HG03025 (cell line): Measurements from ENCODE around the gene RHOC.

Experiments
- ATAC-seq: cut with Tn5 transposase; IDR thresholded peaks from one replicate; pipeline ENCODE4 v1.9.1; 2021; ENCODE audit warnings: mild to moderate bottlenecking, moderate library complexity; ENCODE audit not compliant: unreplicated experiment, low FRiP score

RHOC gene

DNA sequence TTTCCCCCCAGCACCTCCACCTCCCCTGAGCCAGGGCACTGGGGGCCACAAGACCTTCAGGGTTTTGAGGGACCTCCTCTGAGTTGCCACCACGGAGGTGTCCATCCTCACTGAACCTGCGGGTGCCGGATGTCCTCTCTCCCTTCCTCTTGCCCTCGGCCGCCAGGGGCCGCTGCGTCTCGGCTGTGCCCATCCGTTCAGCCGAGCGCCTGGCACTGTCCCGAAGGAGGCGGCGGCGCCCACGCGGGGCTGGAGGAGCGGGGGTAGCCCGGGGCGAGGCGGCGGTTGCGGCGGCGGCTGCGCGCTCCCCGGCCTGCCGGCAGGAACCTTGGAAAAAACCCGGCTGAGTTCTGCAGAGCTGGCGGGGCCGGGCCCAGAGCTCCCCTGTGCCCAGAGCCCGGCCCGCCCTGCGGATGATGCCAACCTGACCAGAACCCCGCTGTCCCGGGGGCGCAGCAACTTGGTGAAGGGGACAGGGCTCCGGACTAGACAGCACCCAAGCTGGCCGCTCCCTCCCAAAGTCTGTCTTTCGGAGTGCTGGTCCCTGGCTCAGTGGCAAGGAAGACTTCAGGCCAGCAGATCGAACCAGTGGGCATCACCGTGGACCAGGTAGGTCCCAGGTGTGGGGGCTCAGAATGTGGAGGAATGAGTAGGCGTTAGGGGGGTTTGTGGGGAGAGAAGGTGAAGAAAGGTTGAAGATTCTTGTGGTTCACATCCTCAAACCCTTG is 11.9 kb upstream of the RHOC start:
- ATAC-seq: no peak

- no peak for ATAC-seq
These were observed 10.4 kb upstream of the RHOC start for GRCh38 chr1:112717263-112717873.

DNA sequence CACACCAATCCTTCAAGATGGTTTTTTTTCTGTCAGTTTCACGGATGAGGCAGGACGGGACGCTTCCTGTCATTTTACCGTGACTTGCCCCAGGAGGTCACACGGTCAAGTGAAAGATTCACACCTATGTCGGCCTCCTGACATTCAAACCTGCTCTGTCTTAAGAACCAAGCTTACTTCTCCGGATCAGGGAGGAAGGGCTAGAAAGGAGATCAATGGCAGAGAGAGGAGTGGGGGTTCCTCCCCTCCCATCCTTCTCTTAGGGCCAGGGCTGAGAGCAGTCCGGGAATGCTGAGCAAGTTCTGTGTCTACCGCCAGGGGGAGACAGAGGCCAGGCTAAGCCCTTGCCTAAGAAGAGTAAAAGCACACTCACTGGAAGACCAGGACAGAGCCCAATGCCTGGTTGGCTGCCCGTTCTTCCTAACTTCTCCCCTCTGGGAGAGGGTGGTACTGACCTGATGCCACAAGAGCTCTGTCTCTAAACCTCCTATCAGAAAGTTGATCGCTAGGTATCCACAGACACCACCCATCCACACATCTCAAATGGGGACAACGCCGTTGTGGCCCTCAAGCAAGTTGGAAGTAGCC is 9.3 kb upstream of the RHOC start:
- ATAC-seq: no peak

- ATAC-seq: peak; percentile 83
These were observed 8.5 kb upstream of the RHOC start, which contains the start of gene PPM1J for GRCh38 chr1:112715264-112716053. PPM1J (minus strand) TSS chr1:112715332; CDS start chr1:112715301, 31 bp downstream.

DNA sequence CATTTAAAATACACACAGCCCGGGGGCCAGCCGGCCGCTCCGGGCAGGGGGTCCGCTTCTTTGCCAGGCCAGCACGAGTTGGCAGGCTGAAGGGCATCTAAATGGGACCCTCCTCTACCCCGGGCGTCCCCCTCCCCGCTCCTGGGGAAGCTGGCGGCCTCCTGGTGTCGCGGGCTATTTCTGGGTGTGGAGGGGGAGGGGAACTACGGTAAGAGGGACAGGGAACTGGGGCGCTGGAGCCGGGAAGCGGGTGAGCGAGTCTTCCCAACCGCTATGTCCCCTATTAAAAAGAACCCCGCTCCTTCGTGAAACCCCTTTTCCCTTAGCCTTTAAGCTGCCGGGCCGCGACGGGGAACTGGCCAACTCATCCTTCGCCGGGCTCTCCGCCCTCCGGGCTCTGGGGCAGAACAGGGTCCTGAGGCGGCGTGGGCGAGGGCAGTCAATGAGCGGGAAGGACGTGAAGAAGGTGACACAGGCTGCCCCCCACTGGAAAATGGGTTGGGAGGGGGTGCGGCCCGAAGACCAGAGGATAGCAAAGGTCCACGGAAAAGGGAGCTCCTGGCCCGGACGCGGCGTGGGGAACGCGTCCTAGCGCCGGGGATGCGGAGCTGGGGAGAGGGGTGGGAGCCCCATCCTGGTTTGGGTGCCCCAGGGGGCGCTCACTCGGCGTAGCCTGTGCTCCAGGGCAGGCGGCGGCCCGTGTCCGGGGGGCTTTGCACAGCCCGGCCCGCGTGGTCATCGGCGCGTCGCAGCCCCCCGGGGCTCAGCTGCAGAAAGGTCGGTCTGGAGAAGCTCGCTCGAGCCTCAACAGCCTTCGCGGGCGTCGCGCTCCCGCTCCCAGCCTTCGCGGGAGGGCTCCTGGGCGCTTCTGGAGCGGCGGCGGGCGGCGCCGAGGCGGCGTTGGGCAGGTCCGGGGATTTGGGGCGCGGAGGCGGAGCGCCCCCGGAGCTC is 7.7 kb upstream of the RHOC start:
- ATAC-seq: no peak

- no peak for ATAC-seq
These were observed 6.8 kb upstream of the RHOC start for GRCh38 chr1:112713466-112714312.

- ATAC-seq: no peak
These were observed 5.8 kb upstream of the RHOC start for GRCh38 chr1:112712701-112713128.

DNA sequence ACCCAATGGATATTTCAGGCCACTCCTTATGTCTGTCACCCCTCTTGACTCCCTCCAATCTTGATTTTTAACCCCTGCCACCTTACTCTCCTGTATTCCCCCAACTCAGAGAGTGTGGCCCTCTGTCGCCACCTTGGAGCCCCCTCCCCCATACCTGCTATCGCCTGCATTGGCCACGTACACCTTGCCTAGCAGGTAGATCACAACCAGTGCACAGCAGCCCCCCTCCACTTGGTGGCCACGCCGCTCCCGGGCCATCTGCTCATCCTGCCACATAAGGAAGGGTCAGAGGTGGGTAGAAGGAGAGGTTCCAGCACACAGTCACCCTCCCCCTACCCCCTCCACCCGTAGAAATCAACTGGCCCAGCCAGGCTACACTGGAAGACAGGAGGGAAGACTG is 5.3 kb upstream of the RHOC start:
- ATAC-seq: no peak

GRCh38 chr1:112711670-112712069 is 4.7 kb upstream of the RHOC start:
- no peak for ATAC-seq

- ATAC-seq: no peak
These were observed 4.1 kb upstream of the RHOC start for GRCh38 chr1:112711041-112711440.

GRCh38 chr1:112710586-112710985 is 3.7 kb upstream of the RHOC start:
- no peak for ATAC-seq

DNA sequence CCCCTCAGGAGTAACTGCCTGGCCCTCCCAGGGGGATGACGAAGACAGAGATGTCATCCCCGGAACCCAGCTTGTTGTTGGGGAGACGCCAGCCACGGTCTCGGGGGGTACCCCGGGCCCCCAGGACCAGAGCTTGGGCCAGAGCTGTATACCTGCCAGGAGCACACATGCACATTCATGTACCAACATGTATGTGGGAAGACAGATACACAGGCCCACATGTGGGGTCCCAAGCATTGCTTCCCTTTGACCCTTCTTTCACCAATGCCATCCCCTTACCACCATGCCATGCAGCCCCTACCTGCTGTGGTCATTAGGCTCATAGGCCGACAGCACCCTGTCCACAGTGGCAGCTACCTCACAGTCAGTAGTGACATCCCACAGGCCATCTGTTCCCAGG is 3.2 kb upstream of the RHOC start:
- no peak for ATAC-seq

DNA sequence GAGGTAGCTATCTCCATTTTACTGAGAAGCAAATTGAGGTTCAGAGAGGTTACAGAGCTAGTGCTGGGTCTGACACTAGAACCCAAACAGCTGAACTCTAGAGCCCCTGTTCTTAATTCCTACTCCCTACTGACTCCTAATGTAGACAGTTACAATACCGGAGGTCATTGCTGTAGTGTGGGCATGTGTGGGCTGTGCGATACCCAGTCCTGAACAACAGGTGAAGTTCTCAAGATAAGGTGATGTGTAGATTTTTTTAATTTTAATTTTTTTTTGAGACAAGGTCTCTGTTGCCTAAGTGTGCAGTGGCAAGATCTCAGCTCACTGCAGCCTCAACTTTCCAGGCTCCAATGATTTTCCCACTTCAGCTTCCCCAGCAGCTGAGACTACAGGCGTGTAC is 1.6 kb upstream of the RHOC start:
- no peak for ATAC-seq

DNA sequence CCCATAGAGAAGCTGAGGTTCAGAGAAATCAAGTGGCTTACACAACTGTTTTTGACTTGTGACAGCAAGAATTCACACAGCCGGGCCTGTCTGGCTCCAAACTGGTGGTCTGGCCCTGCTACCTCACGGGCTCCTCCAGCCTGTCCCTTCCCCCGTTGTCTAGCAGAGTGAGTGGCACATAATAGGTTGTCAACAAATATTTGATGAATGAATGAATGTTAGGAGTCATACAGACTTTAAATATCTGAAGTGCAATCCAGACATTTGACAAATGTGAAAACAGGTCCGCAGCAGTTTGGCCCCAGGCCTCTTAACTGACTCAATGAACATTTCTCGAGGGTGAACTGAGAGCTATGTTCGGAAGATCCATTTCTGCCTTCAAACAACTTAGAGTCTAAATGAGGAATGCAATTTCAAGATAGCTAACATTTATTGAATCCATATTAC is 1.1 kb upstream of the RHOC start:
- no peak for ATAC-seq

DNA sequence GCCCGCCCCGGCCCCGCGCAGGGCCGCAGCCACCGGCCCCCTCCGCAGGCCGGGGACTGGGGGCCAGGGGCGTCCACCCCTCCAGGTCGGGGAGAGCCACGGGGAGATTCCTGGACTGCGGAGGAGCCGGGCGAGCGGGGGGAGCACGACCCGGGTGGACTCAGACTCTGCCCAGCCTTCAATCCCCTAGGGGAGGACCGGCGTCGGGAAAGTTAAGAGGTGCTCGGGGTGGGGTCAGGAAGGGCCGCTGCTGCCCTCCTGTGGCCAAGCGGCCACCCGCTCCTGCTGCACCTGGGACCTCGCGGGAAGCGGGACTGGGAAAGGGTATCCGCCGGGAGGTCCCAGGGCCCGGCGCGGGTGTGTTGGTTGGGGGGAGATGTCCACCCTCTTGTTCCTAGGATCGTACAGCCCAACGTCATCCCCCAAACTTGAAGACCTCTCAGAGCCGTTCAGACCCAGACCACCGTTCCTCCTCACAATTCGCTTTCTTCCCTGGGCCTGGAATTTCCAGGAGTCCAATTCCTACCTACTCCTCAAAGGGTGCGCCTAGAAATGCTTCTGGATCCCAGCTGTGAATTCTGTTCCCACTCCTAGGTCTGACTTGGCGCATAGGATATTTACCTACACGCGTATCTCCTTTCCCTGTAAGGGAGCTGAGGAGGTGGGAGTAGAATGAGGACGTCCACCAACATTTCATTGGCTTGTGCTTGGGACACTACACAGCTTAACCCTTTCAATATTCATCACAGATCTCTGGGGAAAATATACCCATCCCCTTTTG is 484 bp upstream of the RHOC start:
- peak; percentile 59 for ATAC-seq

- peak; percentile 44 for ATAC-seq
These were observed 1.8 kb downstream of the RHOC start for GRCh38 chr1:112704934-112705627.

- no peak for ATAC-seq
These were observed 2.5 kb downstream of the RHOC start for GRCh38 chr1:112704391-112704933.
